ENCODE data around the gene PTH1R. TPM values are rescaled to one million over a fixed set of nuclear protein-coding genes. Genes with fewer than 3 reads are reported as not detected.

The PTH1R gene
- total and polyA plus RNA-seq, 11 donors = 2.1 to 23.4 (median 6.5) TPM

DNA sequence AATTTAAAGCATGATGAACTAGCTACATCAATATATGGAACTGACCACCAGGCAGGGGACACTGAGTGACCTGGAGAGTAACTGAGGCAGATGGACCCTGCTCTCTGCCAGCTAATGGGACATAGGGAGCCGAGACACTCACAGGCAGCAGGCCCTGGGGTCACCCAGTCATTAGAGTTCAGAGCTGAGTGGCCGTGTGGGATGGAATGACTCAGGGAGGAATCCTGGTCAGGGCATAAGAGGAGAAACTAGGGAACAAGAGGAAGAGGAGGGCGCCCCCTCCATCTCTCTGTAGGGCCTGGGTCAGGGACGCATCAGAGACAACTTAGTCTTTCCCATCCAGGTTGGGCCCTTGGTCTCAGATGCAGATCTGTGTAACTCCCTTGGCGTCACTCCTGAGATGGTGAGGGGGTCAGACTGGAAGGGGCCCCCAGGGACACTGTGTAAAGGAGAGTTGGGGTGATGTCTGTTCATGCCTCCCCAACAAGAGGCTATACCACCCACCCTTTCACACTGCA, 59.3 kb downstream of the PTH1R start:
- H3K36me3 ChIP-seq = peaks cover 0 to 51% (median 30%) of the 10 kb centered on the region in 9 donors
- peak overlapping the region in 11 of 12 donors; percentile 72 to 94 (median 85) for H3K27ac ChIP-seq
- no peak for TF ChIP-seq POLR2A (IDR thresholded peaks at IDR 0.05)
- TF ChIP-seq, protein P1, sequence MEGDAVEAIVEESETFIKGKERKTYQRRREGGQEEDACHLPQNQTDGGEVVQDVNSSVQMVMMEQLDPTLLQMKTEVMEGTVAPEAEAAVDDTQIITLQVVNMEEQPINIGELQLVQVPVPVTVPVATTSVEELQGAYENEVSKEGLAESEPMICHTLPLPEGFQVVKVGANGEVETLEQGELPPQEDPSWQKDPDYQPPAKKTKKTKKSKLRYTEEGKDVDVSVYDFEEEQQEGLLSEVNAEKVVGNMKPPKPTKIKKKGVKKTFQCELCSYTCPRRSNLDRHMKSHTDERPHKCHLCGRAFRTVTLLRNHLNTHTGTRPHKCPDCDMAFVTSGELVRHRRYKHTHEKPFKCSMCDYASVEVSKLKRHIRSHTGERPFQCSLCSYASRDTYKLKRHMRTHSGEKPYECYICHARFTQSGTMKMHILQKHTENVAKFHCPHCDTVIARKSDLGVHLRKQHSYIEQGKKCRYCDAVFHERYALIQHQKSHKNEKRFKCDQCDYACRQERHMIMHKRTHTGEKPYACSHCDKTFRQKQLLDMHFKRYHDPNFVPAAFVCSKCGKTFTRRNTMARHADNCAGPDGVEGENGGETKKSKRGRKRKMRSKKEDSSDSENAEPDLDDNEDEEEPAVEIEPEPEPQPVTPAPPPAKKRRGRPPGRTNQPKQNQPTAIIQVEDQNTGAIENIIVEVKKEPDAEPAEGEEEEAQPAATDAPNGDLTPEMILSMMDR (IDR thresholded peaks at IDR 0.05) = no peak
- no peak overlapping the region for H3K4me3 ChIP-seq
- DNase-seq = peak in 1 of 5 donors; percentile 22
- no peaks in the 10 kb centered on the region for H3K27me3 ChIP-seq
- H3K9me3 ChIP-seq = no peaks in the 10 kb centered on the region
- no peak for ATAC-seq
- intact Hi-C loops (cut with DNase I) = loop anchor here in 1 of 10 donors (2.0 kb wide), 1 partner anchor 34 kb away; no protein-coding TSS in a partner anchor
- H3K4me1 ChIP-seq = peaks cover 12 to 92% (median 75%) of the 10 kb centered on the region in 12 donors
- WGBS, 4 donors = 86 to 88% (median 87%) methylated on average over 5 of the region's 5 CpGs

DNA sequence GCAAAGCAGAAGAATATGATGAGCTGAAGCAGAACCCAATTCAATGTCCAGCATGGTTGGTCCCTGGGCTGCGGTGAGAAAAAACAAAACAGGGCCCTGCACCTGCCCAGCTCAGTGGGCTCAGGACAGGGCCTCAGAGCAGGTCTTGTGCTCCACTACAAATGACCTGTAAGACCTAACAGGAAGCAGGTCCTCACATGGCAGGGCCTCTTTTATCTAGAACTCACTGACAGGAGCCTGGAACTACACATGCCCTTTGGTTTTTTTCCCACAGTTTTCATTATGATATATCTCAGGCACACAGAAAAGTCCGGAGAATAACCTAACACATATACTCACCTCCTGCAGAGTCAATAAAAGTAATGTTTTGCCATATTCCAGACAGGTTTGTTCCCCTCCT, 60.6 kb downstream of the PTH1R start:
- DNase-seq (no peak), ATAC-seq (no peak)
- peak overlapping the region in 10 of 12 donors; percentile 20 to 94 (median 74) for H3K27ac ChIP-seq
- 59 to 81% (median 74%) methylated on average over 1 to 2 of the region's 2 CpGs for WGBS, 4 donors
- H3K4me1 ChIP-seq = peaks cover 11 to 83% (median 70%) of the 10 kb centered on the region in 12 donors
- TF ChIP-seq POLR2A (IDR thresholded peaks at IDR 0.05) = no peak
- TF ChIP-seq, protein P1 (IDR thresholded peaks at IDR 0.05) = no peak
- no peak overlapping the region for H3K4me3 ChIP-seq
- no peaks in the 10 kb centered on the region for H3K27me3 ChIP-seq
- H3K36me3 ChIP-seq = peaks cover 0 to 51% (median 30%) of the 10 kb centered on the region in 9 donors
- no peaks in the 10 kb centered on the region for H3K9me3 ChIP-seq
- intact Hi-C loops (cut with DNase I) = no loop called here

DNA sequence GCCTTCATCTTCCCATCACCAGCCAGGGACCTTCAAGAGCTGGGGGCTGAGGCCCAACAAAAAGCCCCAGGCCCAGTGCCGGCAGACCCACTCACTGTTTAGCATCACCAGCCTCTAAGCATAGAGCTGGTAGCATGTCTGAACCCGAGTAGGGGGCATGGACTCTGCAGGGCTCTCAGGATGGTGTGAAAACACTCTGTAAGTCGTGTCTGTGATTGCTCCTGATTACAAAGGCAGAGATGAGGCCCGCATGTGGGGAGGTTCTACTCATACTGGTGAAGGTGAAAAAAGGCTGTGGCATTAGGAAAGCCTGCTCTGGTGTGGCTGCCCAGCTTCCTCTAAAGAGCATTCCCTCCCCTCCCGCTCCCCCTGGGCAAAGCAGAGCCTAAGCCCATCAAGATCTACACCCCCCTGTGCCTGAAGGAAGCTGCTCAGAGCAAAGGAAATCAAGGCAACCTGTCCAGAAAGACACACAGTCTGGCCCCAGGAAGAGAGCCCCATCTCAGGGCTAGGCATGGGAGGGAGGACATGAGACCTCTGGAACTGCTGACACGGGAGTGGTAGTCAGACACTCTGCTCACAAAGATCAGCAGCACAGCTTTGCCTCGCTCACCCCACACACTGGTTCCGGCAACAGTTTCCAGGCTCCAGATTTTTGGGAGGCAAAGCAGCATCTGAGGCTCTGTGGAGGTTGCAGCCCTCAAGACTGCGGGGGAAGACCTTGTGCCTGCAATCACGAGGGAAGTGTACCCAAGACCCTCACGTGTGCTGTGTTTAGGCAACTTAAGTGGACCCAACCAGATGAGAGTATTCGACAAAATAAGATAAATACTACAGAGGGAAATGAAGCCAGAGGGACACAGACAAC, 62.3 kb downstream of the PTH1R start:
- Histone ChIP-seq H3K4me1 (peaks cover 0 to 83% (median 70%) of the 10 kb centered on the region in 12 donors), H3K27me3 (no peaks in the 10 kb centered on the region), H3K4me3 (no peak overlapping the region), H3K9me3 (no peaks in the 10 kb centered on the region), H3K27ac (peak overlapping the region in 10 of 12 donors; percentile 29 to 94 (median 64)), H3K36me3 (peaks cover 0 to 51% (median 30%) of the 10 kb centered on the region in 9 donors)
- WGBS, 4 donors = 65 to 84% (median 72%) methylated on average over 8 to 12 of the region's 12 CpGs
- no peak for ATAC-seq
- peak in 2 of 5 donors; percentile 2 to 22 for DNase-seq
- intact Hi-C loops (cut with DNase I) = no loop called here
- TF ChIP-seq, protein P1 (IDR thresholded peaks at IDR 0.05) = no peak
- no peak for TF ChIP-seq POLR2A (IDR thresholded peaks at IDR 0.05)

GRCh38 chr3:46942076-46942475, 64.6 kb downstream of the PTH1R start:
- Histone ChIP-seq H3K4me3 (no peak overlapping the region), H3K9me3 (no peaks in the 10 kb centered on the region), H3K27ac (peak overlapping the region in 5 of 12 donors; percentile 11 to 87 (median 82)), H3K27me3 (no peaks in the 10 kb centered on the region), H3K4me1 (peaks cover 0 to 82% (median 64%) of the 10 kb centered on the region in 12 donors), H3K36me3 (peaks cover 0 to 42% (median 22%) of the 10 kb centered on the region in 9 donors)
- WGBS, 4 donors = 84 to 90% (median 88%) methylated on average over 7 of the region's 7 CpGs
- intact Hi-C loops (cut with DNase I) = no loop called here
- no peak for TF ChIP-seq POLR2A (IDR thresholded peaks at IDR 0.05)
- DNase-seq = peak in 1 of 5 donors; percentile 21
- ATAC-seq = no peak

All from heart left ventricle (tissue), 16 donors.